GM21381 (cell line): ENCODE results near the gene KRTAP4-12.
"Not testable (repeated sequence)": the region's sequence is repeated elsewhere in the genome, so short reads cannot be mapped to it uniquely, and the experiment has no call there.

ENCODE experiments used
- ATAC-seq: cut with Tn5 transposase; IDR thresholded peaks from one replicate; pipeline ENCODE4 v1.9.1; 2021; ENCODE audit warnings: mild to moderate bottlenecking, moderate library complexity; ENCODE audit not compliant: unreplicated experiment

Gene KRTAP4-12

DNA sequence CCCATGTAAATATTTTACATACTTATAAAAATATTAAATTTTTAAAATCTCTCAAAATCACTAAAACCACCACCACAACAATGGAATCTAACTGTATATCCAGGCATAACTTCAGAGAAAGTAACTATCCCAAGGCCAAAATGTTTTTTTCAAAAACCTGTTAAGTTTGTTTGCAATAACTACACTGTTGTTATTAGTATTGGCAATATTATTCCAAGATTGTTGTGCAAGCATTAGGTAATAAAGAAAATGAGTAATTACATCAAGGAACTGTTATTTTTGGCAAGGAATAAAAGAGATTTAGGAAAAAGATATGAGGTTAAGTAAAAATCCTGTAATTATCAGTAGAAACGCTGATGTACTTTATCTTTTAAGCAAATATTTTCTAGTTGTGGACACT lies 3.4 kb upstream of the KRTAP4-12 start:
- no peak for ATAC-seq

DNA sequence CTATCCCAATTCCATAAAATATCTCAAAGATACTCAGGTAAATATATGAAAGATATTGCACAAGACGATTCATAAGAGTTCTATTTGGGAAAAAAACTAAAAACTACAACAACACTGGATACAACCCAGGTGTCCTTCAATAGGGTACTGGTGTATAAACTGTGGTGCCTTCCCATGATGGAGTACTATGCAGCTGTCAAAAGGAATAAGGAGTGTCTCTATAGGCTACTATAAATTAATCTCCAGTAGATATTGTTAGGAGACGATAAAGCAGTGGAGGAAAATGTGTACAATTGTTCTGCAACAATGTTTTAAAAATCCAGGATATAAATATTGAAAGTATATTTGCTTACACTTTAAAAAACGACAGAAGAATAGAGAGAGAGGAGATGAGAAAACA lies 2.4 kb upstream of the KRTAP4-12 start:
- no peak for ATAC-seq

- no peak for ATAC-seq
Observed at GRCh38 chr17:41125064-41125463, 1.1 kb upstream of the KRTAP4-12 start.

DNA sequence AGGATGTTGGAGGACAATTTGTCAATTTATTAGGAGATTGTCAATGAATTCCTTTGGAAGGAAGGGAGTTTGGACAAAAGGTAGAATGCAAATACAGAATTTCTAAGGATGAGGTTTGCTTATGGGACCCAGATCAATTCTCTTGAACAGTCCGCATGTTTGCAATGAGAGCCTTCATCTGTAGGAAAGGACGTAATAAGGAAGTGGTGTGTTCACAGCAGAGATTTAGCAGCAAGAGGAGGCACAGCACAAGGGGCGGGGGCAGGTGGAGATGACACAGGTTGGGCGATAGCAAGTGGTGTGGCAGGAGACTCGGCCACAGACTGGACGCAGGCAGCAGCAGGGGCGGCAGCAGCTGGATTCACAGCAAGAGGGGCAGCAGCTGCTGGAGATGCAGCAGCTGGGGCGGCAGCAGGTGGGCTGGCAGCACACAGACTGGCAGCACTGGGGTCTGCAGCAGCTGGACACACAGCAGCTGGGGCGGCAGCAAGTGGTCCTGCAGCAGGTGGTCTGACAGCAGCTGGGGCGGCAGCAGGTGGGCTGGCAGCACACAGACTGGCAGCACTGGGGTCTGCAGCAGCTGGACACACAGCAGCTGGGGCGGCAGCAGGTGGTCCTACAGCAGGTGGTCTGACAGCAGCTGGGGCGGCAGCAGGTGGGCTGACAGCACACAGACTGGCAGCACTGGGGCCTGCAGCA lies 541 bp downstream of the KRTAP4-12 start:
- ATAC-seq = not testable (repeated sequence)

- ATAC-seq = no peak
Observed at GRCh38 chr17:41121742-41122141, 2.2 kb downstream of the KRTAP4-12 start.

- ATAC-seq = not testable (repeated sequence)
Observed at GRCh38 chr17:41119696-41120690, 4.0 kb downstream of the KRTAP4-12 start.

DNA sequence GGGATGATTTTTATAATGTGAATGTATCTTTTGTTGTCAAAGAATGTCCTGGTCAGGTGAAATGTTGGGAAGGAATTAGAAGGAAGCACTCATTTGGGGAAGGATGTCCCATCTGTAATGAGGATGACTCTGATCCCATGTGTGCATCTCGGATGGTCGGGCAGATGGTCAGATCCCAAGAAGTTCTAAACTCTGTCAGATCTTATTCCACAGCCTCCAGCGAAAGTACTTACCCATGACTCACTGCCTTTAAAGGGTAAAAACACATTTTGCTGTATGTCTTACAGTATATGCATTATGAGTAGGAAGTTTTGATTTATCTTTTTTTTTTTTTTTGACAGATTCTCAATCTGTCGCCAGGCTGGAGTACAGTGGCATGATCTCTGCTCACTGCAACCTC lies 5.3 kb downstream of the KRTAP4-12 start:
- ATAC-seq = no peak

GRCh38 chr17:41117846-41118386 lies 6.1 kb downstream of the KRTAP4-12 start, which contains the start of gene KRTAP4-11:
Gene KRTAP4-11, minus strand, starts transcription at chr17:41118373. Its CDS starts 58 bp downstream, at chr17:41118315.
- ATAC-seq = not testable (repeated sequence)

DNA sequence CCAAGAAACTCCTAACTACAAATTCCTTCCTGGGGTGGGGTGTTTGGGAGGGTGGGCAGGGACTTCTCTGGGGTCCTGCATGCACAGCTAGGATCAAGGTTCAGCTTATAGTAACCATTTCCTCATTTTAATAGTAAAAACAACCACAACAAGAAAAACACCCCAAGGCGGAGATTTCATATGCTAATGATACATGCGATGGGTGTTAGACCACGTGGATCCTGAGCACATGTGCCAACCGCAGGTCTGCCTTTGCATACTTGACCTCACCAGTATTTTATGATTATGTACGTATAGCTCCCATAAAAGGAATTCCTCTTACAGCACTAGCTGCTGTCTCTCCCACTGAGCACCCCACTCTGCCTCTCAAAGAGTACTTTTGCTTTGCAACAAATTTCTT lies 7.7 kb downstream of the KRTAP4-12 start:
- ATAC-seq = no peak

GRCh38 chr17:41111151-41111885 lies 12.7 kb downstream of the KRTAP4-12 start:
- no peak for ATAC-seq

- ATAC-seq = not testable (repeated sequence)
Observed at GRCh38 chr17:41108728-41109386, 15.1 kb downstream of the KRTAP4-12 start.

DNA sequence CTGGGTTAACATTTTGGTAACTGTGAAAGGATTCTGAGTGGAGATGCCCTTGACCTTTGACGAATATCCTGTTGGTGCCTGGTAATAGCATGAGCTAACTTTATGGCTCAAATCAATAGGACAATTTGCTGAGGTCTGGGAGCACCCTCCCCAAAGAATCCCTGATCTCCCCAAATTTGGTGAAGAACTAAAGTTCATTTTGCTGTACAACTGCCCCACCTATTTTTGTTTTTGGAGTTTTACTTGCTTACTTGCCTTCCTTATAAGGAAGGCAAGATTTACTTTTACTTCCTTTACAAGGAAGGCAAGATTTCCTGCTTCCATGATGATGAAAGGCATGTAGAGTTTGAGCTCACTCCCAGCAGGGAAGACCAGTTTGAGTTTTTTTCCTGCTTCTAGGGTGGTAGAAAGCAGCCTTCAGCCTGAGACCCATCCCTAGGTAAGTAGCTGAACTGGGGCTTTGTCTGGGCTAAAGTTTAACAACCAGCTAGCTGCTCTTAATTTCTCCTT lies 16.0 kb downstream of the KRTAP4-12 start:
- ATAC-seq = no peak

- not testable (repeated sequence) for ATAC-seq
Observed at GRCh38 chr17:41105347-41105746, 18.6 kb downstream of the KRTAP4-12 start, which contains the start of gene KRTAP4-9. Gene KRTAP4-9, plus strand, starts transcription at chr17:41105389. Its CDS starts 0 bp downstream, at chr17:41105389.

GRCh38 chr17:41104386-41105038 lies 19.5 kb downstream of the KRTAP4-12 start:
- ATAC-seq = not testable (repeated sequence)

- ATAC-seq = no peak
Observed at GRCh38 chr17:41103896-41104295, 20.1 kb downstream of the KRTAP4-12 start.

DNA sequence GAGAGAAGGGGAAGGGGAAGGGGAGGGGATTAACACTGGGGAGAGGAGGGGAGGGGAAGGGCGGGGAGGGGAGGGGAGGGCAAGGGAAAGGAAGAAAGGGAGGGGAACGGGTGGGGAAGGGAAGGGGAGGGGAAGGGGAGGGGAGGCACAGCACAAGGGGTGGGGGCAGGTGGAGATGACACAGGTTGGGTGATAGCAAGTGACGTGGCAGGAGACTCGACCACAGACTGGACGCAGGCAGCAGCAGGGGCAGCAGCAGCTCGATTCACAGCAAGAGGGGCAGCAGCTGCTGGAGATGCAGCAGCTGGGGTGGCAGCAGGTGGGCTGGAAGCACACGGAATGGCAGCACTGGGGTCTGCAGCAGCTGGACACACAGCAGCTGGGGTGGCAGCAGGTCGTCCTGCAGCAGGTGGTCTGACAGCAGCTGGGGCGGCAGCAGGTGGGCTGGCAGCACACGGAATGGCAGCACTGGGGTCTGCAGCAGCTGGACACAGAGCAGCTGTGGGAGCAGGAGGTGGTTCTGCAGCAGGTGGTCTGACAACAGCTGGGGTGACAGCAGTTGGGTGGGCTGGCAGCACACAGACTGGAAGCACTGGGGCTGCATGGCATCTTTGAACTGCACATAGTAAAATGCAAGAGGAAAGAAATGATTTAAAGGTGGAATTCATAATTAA lies 22.3 kb downstream of the KRTAP4-12 start, which contains the start of gene KRTAP4-16:
TSS of gene KRTAP4-16 (minus strand) at position 624 of the 674 bp plus-strand sequence. CDS start at position 624, 0 bp downstream.
- no peak for ATAC-seq

DNA sequence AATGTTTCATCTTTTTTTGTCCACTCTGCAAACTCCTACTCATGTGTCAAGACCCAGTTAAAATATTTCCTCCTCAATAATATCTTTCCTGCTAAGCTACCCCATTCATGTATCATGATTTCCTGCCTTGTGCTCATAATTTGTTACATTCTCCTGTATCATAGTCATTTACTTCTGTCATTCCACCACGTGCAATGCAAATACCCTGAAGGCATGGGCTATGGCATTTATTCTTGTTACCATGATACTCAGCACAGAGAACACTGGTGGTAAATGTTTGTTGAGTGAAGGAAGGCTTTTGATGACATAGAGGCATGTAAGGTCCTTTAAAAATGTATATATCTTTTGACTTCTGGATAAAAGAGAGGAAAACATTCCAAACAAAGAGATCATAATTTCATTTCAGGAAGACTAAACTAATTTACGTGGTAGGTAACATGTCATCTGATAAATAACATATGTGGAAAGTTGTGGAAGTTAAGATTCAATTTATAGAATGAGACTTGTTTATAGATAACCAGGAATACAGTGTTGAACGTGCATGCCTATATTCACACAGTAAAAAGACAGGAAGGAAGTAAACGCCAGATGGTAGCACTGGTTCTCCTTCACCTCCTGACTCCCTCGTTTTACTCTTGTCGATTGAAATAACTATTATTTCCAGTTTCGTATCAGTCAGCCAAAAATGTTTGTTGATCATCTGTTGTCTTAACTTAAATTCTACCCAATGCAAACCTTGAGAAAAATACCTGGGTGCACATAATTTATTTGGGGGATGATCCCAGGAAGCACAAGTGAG lies 24.1 kb downstream of the KRTAP4-12 start:
- ATAC-seq = not testable (repeated sequence)

- ATAC-seq = no peak
Observed at GRCh38 chr17:41098481-41098880, 25.5 kb downstream of the KRTAP4-12 start.
